K562 (cell line): ENCODE data around the gene DIPK1B. TPM values are rescaled to one million over a fixed set of nuclear protein-coding genes. Genes with fewer than 3 reads are reported as not detected.

Source experiments
- CEBPB ChIP-seq: fragments of 450-650 bp; IDR thresholded peaks from 2 replicates; pipeline ENCODE4 v1.6.1; 2016; ENCODE audit warnings: missing genetic modification characterization, missing compliant biosample characterization
- ELF4 ChIP-seq: fragments of 450-650 bp; formaldehyde crosslinking; IDR thresholded peaks from 2 replicates; pipeline ENCODE4 v1.4.0; 2022; ENCODE audit warnings: missing genetic modification characterization
- FOXA3 ChIP-seq, 2 experiments: fragments of 450-650 bp in 1 of 2; sonication (generic) in 1 of 2; formaldehyde crosslinking; IDR thresholded peaks in 1 of 2; conservative IDR thresholded peaks in 1 of 2; 2 replicates each; pipeline versions ENCODE4 v1.4.0 to v1.8.0; 2020 to 2022; ENCODE audit warnings: mild to moderate bottlenecking in 2 of 2, missing genetic modification reagents in 1 of 2
- HNRNPL ChIP-seq: fragments of 200-400 bp; formaldehyde crosslinking; IDR thresholded peaks from 2 replicates; pipeline ENCODE4 v1.6.1; 2017; ENCODE audit warnings: low read depth, mild to moderate bottlenecking, low read length
- KLF10 ChIP-seq: fragments of 250-450 bp; sonication (Bioruptor Pico); IDR thresholded peaks from 2 replicates; pipeline ENCODE4 v1.6.1; 2021; ENCODE audit warnings: matching md5 sums
- PHTF2 ChIP-seq: fragments of 250-450 bp; sonication (Bioruptor Pico); IDR thresholded peaks from 2 replicates; pipeline ENCODE4 v1.5.0; 2021; ENCODE audit warnings: mild to moderate bottlenecking
- POLR3A ChIP-seq: IDR thresholded peaks from 2 replicates; pipeline ENCODE4 v1.6.1; 2011; ENCODE audit warnings: borderline replicate concordance, mild to moderate bottlenecking, moderate library complexity; ENCODE audit not compliant: insufficient read length, insufficient read depth; ENCODE audit errors: extremely low read depth
- SMC3 ChIP-seq: conservative IDR thresholded peaks from 2 replicates; pipeline ENCODE4 v1.6.1; 2011; ENCODE audit warnings: low read depth, low read length, improper control_type of control experiment; ENCODE audit not compliant: insufficient read depth
- SNIP1 ChIP-seq: fragments of 450-650 bp; IDR thresholded peaks from 2 replicates; pipeline ENCODE4 v1.7.1; 2017; ENCODE audit warnings: low read depth, mild to moderate bottlenecking
- ZC3H8 ChIP-seq: fragments of 450-650 bp; IDR thresholded peaks from 2 replicates; pipeline ENCODE4 v1.6.1; 2017
- ZNF12 ChIP-seq: sonication (generic); formaldehyde crosslinking; IDR thresholded peaks from 2 replicates; pipeline ENCODE4 v1.4.0; 2020; ENCODE audit warnings: mild to moderate bottlenecking, missing genetic modification reagents
- ZNF354B ChIP-seq: fragments of 250-450 bp; sonication (Bioruptor Pico); IDR thresholded peaks from 2 replicates; pipeline ENCODE4 v1.4.0; 2020
- ZZZ3 ChIP-seq: fragments of 450-650 bp; IDR thresholded peaks from 2 replicates; pipeline ENCODE4 v1.6.1; 2016; ENCODE audit warnings: antibody characterized with exemption, mild to moderate bottlenecking, moderate library complexity
- polyA plus RNA-seq, 8 experiments: library from polyadenylated mRNA; depleted of rRNA in 4 of 8; stranded (reverse) in 5 of 8; unstranded in 3 of 8; fragments of >200 nt; fragmentation: Nextera tagmentation in 2 of 8; fragmentation: Illumina TruSeq in 1 of 8; extraction: Ambion mirVana in 2 of 8; extraction: Trizol in 1 of 8; gene quantifications; 2 replicates each; pipeline versions ENCODE4 v1.2.1 to v1.2.3, GENCODE V29; 2011 to 2014; ENCODE audit warnings: inconsistent platforms in 1 of 8, missing spikeins in 1 of 8
- total RNA-seq, 7 experiments: library from RNA; depleted of rRNA in 6 of 7; stranded (reverse); fragments of >200 nt in 6 of 7; fragmentation: Illumina TruSeq in 2 of 7; extraction: Trizol in 2 of 7; gene quantifications; 2 replicates each; pipeline versions ENCODE4 v1.2.1 to v1.2.3, GENCODE V29; 2011 to 2021; ENCODE audit warnings: low replicate concordance in 1 of 7
- TF ChIP-seq, protein P1 (sequence below): sonication (generic); formaldehyde crosslinking; IDR thresholded peaks from 2 replicates; pipeline ENCODE4 v1.8.1; 2023; ENCODE audit warnings: mild to moderate bottlenecking, missing genetic modification reagents
- TF ChIP-seq, protein P2 (sequence below): fragments of 450-650 bp; IDR thresholded peaks from 2 replicates; pipeline ENCODE4 v1.6.1; 2018; ENCODE audit warnings: mild to moderate bottlenecking, low read depth; ENCODE audit not compliant: partially characterized antibody
- TF ChIP-seq, protein P3 (sequence below): conservative IDR thresholded peaks from 2 replicates; pipeline ENCODE4 v1.6.1; 2011; ENCODE audit warnings: low read depth, mild to moderate bottlenecking, low read length; ENCODE audit not compliant: control insufficient read depth
- TF ChIP-seq, protein P4 (sequence below): IDR thresholded peaks from 2 replicates; pipeline ENCODE4 v1.6.1; 2014; ENCODE audit warnings: antibody characterized with exemption
- TF ChIP-seq, protein P5 (sequence below): fragments of 250-450 bp; sonication (Bioruptor Pico); IDR thresholded peaks from 2 replicates; pipeline ENCODE4 v1.4.0; 2020; ENCODE audit warnings: mild to moderate bottlenecking, moderate library complexity, borderline replicate concordance
- TF ChIP-seq, protein P6 (sequence below): fragments of 250-450 bp; sonication (Bioruptor Pico); IDR thresholded peaks from 2 replicates; pipeline ENCODE4 v1.6.1; 2021; ENCODE audit warnings: mild to moderate bottlenecking

Gene DIPK1B
- total and polyA plus RNA-seq, 9 of the 15 experiments (the other 6 are each of a cell fraction or from before 2014, with no cell fraction given): 0.08 to 22.3 (median 5.9) TPM

DNA sequence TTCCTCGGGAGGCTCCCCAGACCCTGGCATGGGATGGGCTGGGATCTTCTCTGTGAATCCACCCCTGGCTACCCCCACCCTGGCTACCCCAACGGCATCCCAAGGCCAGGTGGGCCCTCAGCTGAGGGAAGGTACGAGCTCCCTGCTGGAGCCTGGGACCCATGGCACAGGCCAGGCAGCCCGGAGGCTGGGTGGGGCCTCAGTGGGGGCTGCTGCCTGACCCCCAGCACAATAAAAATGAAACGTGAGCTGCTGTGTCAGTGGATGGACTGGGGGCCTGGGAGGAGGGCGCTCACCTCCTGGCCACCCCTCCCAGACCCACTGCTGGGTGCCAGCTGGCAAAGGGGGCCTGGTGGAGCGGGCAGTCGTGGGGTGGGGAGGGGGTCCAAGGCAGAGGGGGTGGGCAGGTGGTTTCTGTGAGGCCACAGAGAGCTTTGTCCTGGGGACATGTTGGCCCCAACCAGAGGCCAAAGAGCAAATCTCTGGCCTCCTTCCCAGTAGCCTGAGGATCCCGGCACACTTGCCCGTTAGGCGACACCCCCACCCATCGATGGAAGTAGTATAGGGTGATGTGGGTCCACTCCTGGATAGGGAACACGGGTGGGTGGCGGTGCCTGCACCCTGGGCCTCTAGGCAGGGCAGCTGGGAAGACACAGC lies 39.8 kb upstream of the DIPK1B start (continued):
- TF ChIP-seq, protein P1, sequence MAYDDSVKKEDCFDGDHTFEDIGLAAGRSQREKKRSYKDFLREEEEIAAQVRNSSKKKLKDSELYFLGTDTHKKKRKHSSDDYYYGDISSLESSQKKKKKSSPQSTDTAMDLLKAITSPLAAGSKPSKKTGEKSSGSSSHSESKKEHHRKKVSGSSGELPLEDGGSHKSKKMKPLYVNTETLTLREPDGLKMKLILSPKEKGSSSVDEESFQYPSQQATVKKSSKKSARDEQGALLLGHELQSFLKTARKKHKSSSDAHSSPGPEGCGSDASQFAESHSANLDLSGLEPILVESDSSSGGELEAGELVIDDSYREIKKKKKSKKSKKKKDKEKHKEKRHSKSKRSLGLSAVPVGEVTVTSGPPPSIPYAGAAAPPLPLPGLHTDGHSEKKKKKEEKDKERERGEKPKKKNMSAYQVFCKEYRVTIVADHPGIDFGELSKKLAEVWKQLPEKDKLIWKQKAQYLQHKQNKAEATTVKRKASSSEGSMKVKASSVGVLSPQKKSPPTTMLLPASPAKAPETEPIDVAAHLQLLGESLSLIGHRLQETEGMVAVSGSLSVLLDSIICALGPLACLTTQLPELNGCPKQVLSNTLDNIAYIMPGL (CRISPR knock-in tag): no peak
- no peak for TF ChIP-seq POLR3A
- TF ChIP-seq HNRNPL: no peak
- no peak for TF ChIP-seq SNIP1
- TF ChIP-seq, protein P2, sequence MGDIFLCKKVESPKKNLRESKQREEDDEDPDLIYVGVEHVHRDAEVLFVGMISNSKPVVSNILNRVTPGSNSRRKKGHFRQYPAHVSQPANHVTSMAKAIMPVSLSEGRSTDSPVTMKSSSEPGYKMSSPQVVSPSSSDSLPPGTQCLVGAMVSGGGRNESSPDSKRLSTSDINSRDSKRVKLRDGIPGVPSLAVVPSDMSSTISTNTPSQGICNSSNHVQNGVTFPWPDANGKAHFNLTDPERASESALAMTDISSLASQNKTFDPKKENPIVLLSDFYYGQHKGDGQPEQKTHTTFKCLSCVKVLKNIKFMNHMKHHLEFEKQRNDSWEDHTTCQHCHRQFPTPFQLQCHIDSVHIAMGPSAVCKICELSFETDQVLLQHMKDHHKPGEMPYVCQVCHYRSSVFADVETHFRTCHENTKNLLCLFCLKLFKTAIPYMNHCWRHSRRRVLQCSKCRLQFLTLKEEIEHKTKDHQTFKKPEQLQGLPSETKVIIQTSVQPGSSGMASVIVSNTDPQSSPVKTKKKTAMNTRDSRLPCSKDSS: no peak
- no peak for TF ChIP-seq ZNF12 (CRISPR knock-in tag)
- no peak for TF ChIP-seq CEBPB (tag)
- TF ChIP-seq, protein P3, sequence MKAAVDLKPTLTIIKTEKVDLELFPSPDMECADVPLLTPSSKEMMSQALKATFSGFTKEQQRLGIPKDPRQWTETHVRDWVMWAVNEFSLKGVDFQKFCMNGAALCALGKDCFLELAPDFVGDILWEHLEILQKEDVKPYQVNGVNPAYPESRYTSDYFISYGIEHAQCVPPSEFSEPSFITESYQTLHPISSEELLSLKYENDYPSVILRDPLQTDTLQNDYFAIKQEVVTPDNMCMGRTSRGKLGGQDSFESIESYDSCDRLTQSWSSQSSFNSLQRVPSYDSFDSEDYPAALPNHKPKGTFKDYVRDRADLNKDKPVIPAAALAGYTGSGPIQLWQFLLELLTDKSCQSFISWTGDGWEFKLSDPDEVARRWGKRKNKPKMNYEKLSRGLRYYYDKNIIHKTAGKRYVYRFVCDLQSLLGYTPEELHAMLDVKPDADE: no peak; the same call in 1 of the 2 replicates
- no peak for TF ChIP-seq ZC3H8
- TF ChIP-seq, protein P4, sequence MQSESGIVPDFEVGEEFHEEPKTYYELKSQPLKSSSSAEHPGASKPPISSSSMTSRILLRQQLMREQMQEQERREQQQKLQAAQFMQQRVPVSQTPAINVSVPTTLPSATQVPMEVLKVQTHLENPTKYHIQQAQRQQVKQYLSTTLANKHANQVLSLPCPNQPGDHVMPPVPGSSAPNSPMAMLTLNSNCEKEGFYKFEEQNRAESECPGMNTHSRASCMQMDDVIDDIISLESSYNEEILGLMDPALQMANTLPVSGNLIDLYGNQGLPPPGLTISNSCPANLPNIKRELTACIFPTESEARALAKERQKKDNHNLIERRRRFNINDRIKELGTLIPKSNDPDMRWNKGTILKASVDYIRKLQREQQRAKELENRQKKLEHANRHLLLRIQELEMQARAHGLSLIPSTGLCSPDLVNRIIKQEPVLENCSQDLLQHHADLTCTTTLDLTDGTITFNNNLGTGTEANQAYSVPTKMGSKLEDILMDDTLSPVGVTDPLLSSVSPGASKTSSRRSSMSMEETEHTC: no peak
- TF ChIP-seq FOXA3 (CRISPR knock-in tag; conservative IDR thresholded peaks at IDR 0.05 in 1 of 2, IDR thresholded peaks at IDR 0.05 in 1 of 2): no peak
- no peak for TF ChIP-seq ZZZ3
- TF ChIP-seq, protein P5, sequence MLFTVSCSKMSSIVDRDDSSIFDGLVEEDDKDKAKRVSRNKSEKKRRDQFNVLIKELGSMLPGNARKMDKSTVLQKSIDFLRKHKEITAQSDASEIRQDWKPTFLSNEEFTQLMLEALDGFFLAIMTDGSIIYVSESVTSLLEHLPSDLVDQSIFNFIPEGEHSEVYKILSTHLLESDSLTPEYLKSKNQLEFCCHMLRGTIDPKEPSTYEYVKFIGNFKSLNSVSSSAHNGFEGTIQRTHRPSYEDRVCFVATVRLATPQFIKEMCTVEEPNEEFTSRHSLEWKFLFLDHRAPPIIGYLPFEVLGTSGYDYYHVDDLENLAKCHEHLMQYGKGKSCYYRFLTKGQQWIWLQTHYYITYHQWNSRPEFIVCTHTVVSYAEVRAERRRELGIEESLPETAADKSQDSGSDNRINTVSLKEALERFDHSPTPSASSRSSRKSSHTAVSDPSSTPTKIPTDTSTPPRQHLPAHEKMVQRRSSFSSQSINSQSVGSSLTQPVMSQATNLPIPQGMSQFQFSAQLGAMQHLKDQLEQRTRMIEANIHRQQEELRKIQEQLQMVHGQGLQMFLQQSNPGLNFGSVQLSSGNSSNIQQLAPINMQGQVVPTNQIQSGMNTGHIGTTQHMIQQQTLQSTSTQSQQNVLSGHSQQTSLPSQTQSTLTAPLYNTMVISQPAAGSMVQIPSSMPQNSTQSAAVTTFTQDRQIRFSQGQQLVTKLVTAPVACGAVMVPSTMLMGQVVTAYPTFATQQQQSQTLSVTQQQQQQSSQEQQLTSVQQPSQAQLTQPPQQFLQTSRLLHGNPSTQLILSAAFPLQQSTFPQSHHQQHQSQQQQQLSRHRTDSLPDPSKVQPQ (CRISPR knock-in tag): no peak
- TF ChIP-seq, protein P6, sequence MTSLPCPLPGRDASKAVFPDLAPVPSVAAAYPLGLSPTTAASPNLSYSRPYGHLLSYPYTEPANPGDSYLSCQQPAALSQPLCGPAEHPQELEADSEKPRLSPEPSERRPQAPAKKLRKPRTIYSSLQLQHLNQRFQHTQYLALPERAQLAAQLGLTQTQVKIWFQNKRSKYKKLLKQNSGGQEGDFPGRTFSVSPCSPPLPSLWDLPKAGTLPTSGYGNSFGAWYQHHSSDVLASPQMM (CRISPR knock-in tag): no peak
- TF ChIP-seq ZNF354B: no peak
- TF ChIP-seq ELF4 (CRISPR knock-in tag): no peak
- TF ChIP-seq PHTF2: no peak
- no peak; the same call in 1 of the 2 replicates for TF ChIP-seq KLF10 (CRISPR knock-in tag)
- no peak for TF ChIP-seq SMC3
